ENCODE measurements around the gene TUBG1.

DNA sequence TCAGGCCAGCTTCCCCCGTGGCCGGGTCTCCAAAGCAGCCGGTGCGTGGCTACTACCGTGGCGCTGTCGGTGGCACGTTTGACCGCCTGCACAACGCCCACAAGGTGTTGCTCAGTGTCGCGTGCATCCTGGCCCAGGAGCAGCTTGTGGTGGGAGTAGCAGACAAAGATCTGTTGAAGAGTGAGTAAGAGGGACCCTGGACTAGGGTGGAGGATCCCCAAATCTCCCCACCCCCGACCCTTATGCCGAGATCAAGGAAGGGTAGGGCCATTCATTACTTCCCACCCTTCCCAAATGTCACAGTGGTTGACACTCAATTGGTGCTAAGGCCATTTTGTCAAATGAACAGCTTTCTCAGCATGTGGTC lies 46.4 kb upstream of the TUBG1 start:
- TF ChIP-seq, protein P1, sequence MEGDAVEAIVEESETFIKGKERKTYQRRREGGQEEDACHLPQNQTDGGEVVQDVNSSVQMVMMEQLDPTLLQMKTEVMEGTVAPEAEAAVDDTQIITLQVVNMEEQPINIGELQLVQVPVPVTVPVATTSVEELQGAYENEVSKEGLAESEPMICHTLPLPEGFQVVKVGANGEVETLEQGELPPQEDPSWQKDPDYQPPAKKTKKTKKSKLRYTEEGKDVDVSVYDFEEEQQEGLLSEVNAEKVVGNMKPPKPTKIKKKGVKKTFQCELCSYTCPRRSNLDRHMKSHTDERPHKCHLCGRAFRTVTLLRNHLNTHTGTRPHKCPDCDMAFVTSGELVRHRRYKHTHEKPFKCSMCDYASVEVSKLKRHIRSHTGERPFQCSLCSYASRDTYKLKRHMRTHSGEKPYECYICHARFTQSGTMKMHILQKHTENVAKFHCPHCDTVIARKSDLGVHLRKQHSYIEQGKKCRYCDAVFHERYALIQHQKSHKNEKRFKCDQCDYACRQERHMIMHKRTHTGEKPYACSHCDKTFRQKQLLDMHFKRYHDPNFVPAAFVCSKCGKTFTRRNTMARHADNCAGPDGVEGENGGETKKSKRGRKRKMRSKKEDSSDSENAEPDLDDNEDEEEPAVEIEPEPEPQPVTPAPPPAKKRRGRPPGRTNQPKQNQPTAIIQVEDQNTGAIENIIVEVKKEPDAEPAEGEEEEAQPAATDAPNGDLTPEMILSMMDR (IDR thresholded peaks at IDR 0.05; ENCODE audit: low read depth, low read length), result no peak
- TF ChIP-seq POLR2A (IDR thresholded peaks at IDR 0.05; ENCODE audit: extremely low read depth, insufficient read length), result no peak
- TF ChIP-seq MYC (IDR thresholded peaks at IDR 0.05; ENCODE audit: low read depth, low read length), result no peak
